Activated CD4-positive, alpha-beta T cell treated with anti-CD3 and anti-CD28 coated beads, Interleukin-2, amount 50 U/mL, for 16 hours (primary cell): ENCODE results near the gene BICC1.
"Not testable (repeated sequence)": the region's sequence is repeated elsewhere in the genome, so short reads cannot be mapped to it uniquely, and the experiment has no call there.

ENCODE experiments used
- DNase-seq: peaks from one replicate; pipeline ENCODE4 v3.0.0-alpha.2; 2020

Gene BICC1

DNA sequence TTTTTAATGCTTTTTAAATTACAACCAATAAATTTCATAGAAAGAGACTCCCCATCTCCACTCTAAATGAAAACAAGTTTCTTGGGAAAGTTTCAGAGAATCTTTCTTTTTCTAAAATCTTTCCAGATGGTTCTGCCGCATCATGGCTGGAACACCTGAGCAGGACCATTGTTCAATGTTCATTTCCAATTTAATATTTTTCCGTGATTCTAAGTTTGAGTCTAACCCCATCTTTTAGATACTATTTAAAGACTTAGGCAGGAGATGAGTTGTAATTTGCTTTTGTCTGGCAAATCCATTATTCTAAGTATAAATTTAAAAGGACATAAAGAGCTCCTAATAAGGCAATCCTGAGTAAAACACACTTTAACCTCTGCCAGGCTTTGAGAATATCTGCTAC, 325.2 kb downstream of the BICC1 start:
- no peak for DNase-seq

DNA sequence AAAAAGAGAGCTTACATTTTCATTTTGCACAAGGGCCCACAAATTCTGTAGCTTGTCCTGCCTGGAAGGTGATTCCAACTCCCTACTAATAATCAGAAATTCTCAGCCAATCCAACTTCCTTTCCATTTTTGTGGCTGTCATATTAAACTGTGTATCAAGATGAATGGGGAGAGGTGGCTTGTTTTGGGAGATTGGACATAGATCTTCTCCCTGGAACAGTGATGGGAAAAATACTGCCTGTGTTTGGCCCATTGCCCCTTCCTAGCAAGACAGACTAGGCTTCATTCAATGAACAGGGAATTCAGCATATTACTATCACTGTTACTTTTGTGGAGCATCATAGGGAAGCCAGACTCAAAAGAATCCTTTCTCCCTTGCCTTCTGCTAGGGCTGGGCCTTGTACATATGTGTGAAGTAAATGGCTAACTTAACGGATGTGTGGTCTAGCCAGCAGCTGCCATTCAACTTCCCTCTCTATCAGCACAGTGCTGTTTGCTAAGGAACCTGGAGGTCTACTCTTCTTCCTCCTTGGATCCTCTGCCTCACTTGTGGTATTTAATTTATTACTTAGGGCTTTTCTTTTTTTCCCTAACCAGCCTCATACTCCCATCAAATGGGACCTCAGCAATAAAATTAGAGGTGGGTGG, 326.0 kb downstream of the BICC1 start:
- DNase-seq = no peak

DNA sequence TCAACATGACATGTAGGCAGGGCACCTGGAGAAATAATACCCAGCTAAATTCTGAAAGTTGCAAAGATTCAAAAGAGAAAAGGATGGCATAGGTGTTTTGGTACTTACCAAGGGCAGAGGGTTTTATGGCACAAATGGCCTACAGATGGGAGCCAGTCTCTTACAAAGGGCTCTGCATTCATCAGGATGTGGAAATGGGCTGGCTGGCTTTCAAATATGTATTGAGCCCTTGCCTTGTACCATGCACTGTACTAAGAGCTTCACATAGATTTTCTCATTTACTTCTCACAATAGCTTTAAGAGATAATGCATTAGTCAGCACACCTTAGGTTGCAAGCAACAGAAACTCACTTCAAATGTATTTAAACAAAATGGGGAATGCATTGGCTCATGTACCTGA, 327.1 kb downstream of the BICC1 start:
- no peak for DNase-seq

DNA sequence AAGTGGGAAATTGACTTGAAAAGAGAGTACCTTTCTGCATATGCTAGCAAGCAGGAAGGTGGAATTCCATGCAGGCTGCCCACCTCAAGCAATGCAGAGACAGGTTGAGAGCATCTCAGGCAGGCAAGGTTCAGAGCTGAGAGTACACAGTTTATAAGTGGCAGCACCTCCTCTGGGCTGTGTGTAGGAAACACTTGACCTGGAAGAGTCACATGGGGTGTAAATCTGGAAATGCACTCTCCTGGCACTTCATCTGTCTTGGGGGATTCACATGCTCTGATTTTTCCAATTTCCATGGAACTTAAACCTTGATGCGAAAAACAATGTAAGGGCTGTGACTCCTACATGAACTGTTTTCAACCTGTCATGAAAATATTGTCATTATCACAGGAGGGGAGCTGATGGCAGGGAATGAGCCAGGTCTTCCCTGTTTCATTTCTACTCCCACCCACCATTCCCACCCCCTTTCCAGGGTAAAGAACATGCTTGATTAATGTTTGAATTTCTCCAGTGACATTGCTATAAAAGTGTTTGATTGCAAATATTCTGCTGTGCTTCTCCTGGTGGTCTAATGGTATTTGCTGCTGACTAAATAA, 328.3 kb downstream of the BICC1 start:
- no peak for DNase-seq

DNA sequence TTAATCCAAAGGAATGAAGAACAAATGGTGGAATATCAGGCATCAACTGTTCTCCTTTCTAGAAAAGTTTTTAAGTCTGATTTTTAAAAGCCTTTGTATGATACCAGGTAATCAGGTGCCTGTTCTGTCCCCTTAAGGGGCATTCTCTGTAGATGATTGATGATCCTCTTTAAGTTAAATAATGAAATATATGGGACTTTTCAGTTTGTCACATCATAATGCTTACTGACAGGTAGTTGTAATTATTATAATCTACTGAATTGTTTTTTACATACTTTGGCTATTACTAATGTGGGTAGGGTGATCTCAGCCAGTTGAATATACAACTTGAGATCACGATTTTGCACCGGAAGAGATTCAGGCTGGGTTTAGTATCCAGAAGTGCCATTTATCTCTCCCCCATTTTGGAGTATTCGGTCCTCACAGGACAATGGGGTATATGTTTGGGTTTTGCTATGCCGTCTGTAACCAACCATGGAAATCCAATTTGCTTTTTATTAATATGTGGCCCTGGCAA, 330.2 kb downstream of the BICC1 start:
- no peak for DNase-seq

DNA sequence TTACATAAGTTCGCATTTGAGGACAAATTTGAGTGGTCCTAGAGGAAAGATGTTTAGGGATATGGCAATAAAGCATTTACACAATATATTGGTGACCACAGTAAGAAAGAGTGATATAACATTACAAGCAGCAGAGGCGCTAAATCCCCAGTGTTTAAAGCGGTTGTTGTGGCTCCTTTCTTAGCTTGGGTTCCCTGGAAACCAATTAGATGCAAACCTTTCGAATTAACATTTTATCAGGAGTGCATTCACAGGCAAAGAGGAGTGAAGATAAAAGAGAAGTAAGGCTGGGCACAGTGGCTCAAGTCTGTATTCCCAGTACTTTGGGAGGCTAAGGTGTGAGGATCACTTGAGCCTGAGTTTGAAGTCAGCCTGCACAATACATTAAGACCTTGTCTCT, 331.1 kb downstream of the BICC1 start:
- no peak for DNase-seq

DNA sequence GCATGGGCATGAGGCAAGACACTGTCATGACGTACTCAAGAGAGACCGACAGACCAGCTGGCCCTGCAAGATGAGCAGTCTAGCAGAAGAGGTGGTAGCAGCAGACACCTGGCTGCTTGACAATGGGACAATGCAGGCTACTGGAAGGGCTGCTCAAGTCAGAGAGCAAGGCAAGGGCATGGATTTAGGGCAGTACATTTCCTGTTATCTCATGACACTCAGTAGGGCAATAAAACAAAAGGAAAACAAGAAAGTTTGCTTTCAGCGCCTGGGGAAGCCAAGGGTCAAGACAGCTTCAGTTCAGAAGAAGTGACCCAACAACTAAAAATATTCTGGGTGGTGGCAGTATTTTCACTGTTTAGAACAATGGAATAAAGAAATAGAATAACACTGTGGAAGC, 332.0 kb downstream of the BICC1 start:
- DNase-seq = no peak

DNA sequence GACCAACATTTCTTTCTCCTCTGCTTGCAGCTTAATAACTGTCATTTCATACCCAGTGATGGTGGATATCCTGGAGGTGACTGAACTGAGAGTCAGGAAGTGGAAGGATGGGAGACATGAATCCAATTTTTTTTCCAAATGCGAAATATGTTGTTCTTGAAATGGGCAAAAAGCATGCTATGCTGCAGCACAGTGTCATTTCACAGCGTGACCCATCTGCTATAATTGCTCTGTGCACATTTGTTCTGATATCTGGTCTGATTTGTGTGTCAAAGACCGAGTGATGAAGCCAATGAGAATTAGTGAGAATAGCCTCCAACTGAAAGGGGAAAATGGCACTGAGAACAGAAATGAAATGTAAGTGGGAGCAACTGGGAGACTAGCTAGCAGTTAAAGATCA, 334.2 kb downstream of the BICC1 start:
- DNase-seq = no peak

DNA sequence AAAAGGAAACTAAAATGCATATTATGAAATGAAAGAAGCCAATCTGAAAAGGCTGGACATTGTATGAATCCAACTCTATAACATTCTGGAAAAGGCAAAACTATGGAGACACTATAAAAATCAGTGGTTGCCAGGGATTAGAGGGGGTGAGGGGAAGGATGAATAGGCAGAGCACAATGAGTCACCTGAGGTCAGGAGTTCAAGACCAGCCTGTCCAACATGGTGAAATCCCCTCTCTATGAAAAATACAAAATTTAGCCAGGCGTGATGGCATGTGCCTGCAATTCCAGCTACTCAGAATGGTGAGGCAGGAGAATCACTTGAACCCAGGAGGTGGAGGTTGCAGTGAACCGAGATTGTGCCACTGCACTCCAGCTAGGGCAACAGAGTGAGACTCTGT, 338.9 kb downstream of the BICC1 start:
- DNase-seq = no peak

DNA sequence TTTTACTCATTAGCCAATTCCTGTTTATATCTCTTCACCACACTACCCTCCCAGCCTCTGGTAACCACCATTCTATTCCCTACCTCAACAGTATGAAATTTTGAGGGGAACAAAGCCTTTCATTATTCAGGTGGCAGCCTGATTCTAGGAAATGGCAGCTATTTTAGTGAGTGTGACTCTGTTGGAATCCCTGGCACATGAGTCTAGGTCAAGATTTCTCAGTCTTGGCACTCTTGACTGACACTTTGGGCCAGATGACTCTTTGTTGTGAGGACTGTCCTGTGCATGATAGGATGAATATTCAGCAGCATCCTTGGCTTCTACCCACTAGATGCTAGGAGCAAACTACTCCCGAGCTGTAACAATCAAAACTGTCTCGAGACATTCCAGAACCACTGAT, 341.0 kb downstream of the BICC1 start:
- DNase-seq = no peak

DNA sequence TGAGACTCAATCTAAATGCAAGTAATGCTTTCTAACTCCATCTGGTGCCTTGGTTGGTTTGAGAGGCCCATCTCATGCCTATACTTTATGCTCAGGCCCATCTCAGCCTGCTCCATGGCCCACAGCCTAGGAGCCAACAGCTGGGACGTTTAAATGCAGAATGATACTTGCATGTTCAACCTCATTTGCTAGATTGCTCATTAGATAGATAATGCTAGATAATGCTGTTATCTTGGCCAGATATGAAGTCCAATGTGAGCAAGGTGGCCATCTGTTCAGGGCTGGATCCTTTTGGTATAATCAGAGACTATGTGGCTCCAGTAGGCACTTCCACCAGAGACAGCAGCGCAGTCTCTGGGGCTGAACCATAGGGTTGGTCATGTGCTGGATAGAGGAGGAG, 342.1 kb downstream of the BICC1 start:
- no peak for DNase-seq

DNA sequence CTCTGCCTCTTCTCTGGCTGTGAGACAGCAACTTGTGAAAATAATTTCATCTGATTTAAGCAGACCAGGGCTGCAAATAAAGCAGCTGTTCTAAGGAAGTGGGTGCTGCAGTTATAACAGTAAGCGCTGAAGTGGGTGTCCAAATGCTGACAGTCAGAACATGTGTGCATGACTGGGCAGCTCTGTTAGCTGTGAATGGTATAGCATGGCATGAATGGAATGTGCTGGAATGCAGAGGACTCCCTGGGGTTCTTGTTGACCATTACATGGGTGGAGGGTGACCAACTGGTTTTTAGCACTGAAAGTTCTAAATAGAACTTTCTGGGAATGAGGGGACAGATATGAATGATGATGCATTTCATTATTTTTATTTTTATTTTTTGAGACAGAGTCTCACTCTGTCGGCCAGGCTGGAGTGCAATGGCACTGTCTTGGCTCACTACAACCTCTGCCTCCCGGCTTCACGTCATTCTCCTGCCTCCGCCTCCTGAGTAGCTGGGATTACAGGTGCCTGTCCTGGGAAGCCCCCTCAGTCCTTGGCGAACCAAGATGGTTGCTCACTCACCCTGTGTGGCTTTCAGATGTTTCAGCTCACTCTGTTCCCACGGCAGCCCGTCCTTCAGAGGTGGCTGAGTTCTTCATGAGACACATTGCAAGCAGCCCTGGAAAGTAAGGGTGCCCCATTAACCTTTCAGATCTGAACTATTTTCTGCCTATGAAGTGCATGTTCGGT, 344.0 kb downstream of the BICC1 start:
- no peak for DNase-seq

DNA sequence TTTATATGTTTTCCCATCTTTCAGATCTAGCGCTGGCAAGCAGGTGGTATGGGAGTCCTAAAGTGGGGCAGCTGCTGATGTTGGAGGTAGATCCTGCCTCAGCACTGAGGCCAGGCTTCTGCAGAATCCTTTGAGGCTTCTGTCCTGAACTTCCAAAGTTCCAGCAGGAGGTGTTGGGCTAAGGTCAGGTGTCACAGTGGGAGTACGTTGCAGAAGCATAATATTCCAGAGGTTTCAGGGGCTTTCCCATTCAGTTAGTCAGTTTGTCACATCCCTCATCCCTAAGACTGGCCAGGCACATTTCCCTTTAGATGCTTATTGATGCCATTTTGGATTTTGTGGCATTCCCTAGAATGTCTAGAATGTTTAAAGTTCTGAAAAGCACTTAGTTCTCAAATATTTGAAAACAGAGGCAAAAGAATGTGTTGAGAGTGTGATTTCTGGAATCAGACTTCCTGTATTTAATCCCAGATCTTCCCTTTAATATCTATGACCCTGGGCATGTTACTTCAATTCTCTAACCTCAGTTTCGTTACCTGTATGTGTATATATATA, 344.7 kb downstream of the BICC1 start:
- no peak for DNase-seq

DNA sequence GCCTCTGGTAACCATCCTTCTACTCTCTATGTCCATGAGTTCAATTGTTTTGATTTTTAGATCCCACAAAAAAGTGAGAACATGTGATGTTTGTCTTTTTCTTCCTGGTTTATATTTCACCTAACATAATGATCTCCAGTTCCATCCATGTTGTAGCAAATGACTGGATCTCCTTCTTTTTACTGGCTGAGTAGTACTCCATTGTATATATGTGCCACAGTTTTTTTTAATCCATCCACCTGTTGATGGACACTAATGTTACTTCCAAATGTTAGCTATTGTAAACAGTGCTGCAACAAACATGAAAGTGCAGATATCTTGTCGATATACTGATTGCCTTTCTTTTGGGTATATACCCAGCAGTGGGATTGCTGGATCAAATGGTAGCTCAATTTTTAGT, 345.5 kb downstream of the BICC1 start:
- DNase-seq = not testable (repeated sequence)

DNA sequence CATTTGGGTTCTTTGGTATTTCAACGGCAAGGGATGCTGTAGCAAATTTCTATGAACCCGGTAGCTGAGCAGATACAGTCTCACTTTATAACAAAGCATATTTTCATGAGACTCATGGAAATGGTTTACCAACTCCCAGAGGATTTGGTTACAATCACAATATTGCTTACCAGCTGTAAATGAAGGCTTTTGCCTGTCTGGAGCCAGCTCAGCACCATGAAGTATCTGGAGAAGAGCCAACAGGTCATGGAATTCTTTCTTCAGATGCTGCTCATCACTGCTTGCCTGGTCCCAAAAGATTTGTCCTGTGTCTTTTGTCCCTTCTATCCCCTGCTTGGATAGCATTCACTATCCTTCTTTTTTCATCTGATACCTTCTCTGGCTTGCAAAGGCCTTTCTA, 346.9 kb downstream of the BICC1 start:
- DNase-seq = no peak

DNA sequence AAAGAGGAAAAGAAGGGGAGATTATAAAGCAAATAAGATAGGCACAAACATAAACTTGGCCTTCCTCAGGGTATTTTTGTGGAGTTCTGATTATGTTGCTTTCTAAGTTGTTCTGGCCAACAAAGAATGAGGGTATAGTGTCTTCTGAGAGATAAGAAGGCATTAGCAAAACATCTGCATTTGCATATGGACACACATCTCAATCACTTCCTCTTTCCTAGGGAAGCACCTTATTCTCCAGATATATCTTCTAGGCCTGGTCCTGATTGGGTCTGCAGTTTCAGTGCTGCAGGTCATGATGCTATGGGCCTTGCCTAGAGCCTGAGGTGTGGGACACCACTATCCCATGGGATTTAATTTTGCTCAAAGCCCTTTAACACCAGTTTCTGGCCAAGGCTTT, 355.0 kb downstream of the BICC1 start:
- DNase-seq = no peak

DNA sequence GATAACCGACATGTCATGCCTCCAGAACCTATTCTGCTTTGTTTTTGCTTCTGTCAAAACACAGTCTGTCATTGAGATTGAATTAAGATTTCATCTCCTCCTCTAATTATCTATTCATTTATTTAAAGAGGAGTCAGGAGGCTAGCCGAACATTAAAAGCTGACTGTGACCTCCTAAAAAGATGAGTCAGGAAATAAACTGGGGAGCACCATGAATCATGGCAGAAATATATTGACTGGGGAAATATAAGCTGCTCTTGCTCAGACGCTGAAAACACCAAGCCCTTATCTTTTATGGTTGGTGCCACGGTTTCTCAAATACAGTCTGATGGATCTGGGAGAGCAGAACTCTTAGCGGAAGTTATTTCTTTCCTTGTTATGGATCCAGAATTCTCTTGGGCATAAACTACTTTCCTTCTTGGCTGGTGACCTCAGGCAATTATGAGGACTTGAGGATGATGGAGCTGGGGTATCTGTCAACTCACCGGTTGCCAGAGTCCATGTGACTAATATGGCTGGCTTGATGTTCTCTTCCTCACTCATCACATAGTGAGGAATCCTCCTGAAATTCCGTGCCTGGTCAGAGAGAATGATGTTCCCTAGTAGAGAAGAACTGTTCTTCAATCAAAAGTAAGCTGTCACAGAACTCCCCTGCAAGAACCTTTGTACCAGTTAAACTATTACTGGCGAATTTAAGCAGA, 356.2 kb downstream of the BICC1 start:
- no peak for DNase-seq

DNA sequence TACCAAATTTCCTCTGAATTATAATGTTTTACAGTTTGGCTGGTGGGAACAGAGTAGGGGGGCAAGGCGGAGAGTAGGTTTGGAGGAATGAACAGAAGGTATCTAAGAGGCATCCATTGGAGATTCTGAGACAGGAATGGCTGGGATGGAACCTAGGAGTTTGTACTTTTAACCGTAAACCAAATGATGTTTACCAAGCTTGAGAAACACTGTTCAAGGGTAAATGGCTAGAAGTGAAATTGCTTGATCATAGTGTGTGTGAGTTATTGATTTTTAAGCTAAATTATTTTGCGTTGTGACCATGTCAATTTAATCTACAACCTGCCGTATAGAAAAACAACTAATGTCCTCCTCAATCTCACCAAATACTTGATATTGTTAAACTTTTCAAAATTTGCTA, 357.4 kb downstream of the BICC1 start:
- no peak for DNase-seq

DNA sequence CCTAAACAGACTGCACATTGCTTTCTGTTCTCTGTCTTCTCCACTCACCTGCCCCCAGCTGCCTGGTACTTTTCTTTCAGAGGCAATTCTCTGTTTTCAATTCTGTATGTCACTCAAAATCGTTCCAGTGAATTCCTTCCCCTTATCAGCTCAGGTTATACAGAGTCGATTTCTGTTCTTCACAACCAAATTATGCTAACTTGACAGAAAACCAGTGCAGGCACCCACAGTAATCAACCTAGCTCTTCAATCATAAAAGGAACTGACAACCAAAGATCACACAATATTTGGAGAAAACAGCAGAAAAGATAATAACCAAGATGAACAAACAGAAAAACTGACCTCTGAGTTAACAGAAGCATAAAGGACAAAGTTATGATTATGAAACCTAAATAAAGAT, 360.5 kb downstream of the BICC1 start:
- no peak for DNase-seq
